Measurements from ENCODE around the gene VIL1. TPM values are rescaled to one million over a fixed set of nuclear protein-coding genes. Genes with fewer than 3 reads are reported as not detected.

VIL1 gene
- total and polyA plus RNA-seq, 2 of the 13 experiments (the other 11 are each of a cell fraction or from before 2014, with no cell fraction given) = 287 to 301 TPM

- Histone ChIP-seq H3K4me1 (ENCODE audit: insufficient read depth, low read length) (peaks cover 40% of the 10 kb centered on the region), H3K4me2 (ENCODE audit: low read depth, low read length) (no peak overlapping the region), H4K20me1 (ENCODE audit: insufficient read depth, low read length) (peaks cover 11% of the 10 kb centered on the region; the same call in 1 of the 2 replicates), H3K9ac (ENCODE audit: insufficient read depth, low read depth, low read length) (no peak overlapping the region), H3K27me3 (ENCODE audit: control insufficient read depth in 1 of 2, insufficient read depth in 2 of 2, low read length in 2 of 2) (no peaks in the 10 kb centered on the region; a peak in 1 of 5 replicates), H3K4me3 (replicated peaks in 1 of 3; ENCODE audit: insufficient read depth in 1 of 3, low read depth in 2 of 3, low read length in 3 of 3) (no peak overlapping the region), H3K9me3 (ENCODE audit: low read length) (no peaks in the 10 kb centered on the region), H3K79me2 (ENCODE audit: insufficient read depth, low read length) (peaks cover 30% of the 10 kb centered on the region), H3K36me3 (replicated peaks in 1 of 2; ENCODE audit: control insufficient read depth in 1 of 2, insufficient read depth in 2 of 2, low read length in 2 of 2) (peaks cover 28 to 48% of the 10 kb centered on the region in 2 experiments), H2AFZ (ENCODE audit: low read length) (no peak overlapping the region), H3K27ac (ENCODE audit: extremely low read length, insufficient read depth, low read length) (no peak overlapping the region)
- no peak for DNase-seq (ENCODE audit: low spot score)
- no peak for ATAC-seq
- in situ Hi-C loops (cut with HindIII; ENCODE audit: extremely low pct_ligation_motif_present, low pct_unique_long_range_greater_than_20kb) = no loop called here
- BruUV-seq (replicated peaks) = no TSS peak
- no peak for FAIRE-seq
- ChIA-PET POLR2A (no interaction called here), CTCF (ENCODE audit: low intra/inter-chr PET ratio, low total read pairs) (no interaction called here)
- TF ChIP-seq AGO2 (optimal IDR thresholded peaks at IDR 0.05; ENCODE audit: low read depth, low read length) = peak; percentile 74
- TF ChIP-seq DDIT3 (CRISPR knock-in tag; IDR thresholded peaks at IDR 0.05) = no peak
- TF ChIP-seq RBM39 (IDR thresholded peaks at IDR 0.05; ENCODE audit: low read depth, low read length, poor library complexity, severe bottlenecking) = peak; percentile 13
- TF ChIP-seq RBFOX2 (IDR thresholded peaks at IDR 0.05; ENCODE audit: low read depth, low read length) = peak; percentile 46
- TF ChIP-seq RFX3 (CRISPR knock-in tag; IDR thresholded peaks at IDR 0.05) = no peak
- 96% methylated on average over 7 of the region's 9 CpGs for WGBS (ENCODE audit: low lambda C conversion rate)
- intact Hi-C loops (cut with micrococcal nuclease; ENCODE audit: unreplicated experiment) = no loop called here
Measured at GRCh38 chr2:218423584-218423983, 4.7 kb downstream of the VIL1 start.

- Histone ChIP-seq H3K4me3 (replicated peaks in 1 of 3; ENCODE audit: insufficient read depth in 1 of 3, low read depth in 2 of 3, low read length in 3 of 3) (no peak overlapping the region), H3K27me3 (ENCODE audit: control insufficient read depth in 1 of 2, insufficient read depth in 2 of 2, low read length in 2 of 2) (no peaks in the 10 kb centered on the region), H2AFZ (ENCODE audit: low read length) (no peak overlapping the region), H3K9ac (ENCODE audit: insufficient read depth, low read depth, low read length) (no peak overlapping the region), H3K79me2 (ENCODE audit: insufficient read depth, low read length) (peaks cover 17% of the 10 kb centered on the region), H3K27ac (ENCODE audit: extremely low read length, insufficient read depth, low read length) (no peak overlapping the region), H3K4me2 (ENCODE audit: low read depth, low read length) (no peak overlapping the region), H3K4me1 (ENCODE audit: insufficient read depth, low read length) (peaks cover 27% of the 10 kb centered on the region), H3K36me3 (replicated peaks in 1 of 2; ENCODE audit: control insufficient read depth in 1 of 2, insufficient read depth in 2 of 2, low read length in 2 of 2) (peaks cover 45 to 67% of the 10 kb centered on the region in 2 experiments), H4K20me1 (ENCODE audit: insufficient read depth, low read length) (peaks cover 11% of the 10 kb centered on the region; the same call in 1 of the 2 replicates), H3K9me3 (ENCODE audit: low read length) (no peaks in the 10 kb centered on the region)
- WGBS (ENCODE audit: low lambda C conversion rate) = 96% methylated on average over 9 of the region's 10 CpGs
- BruUV-seq (replicated peaks) = no TSS peak
- TF ChIP-seq AGO2 (optimal IDR thresholded peaks at IDR 0.05; ENCODE audit: low read depth, low read length) (peak; percentile 76), RBFOX2 (IDR thresholded peaks at IDR 0.05; ENCODE audit: low read depth, low read length) (peak; percentile 56), ZNF644 (CRISPR knock-in tag; IDR thresholded peaks at IDR 0.05; ENCODE audit: low read depth) (no peak), ZNF687 (CRISPR knock-in tag; IDR thresholded peaks at IDR 0.05) (peak; percentile 18)
- DNase-seq (ENCODE audit: low spot score) (no peak), ATAC-seq (no peak), FAIRE-seq (no peak)
- in situ Hi-C loops (cut with HindIII; ENCODE audit: extremely low pct_ligation_motif_present, low pct_unique_long_range_greater_than_20kb) (no loop called here), intact Hi-C loops (cut with micrococcal nuclease; ENCODE audit: unreplicated experiment) (no loop called here)
- POLR2A ChIA-PET = interaction anchor here (1.4 kb wide), 2 partner anchors 17 to 19 kb away, joined by 3 to 4 read pairs; no protein-coding TSS in a partner anchor
- CTCF ChIA-PET (ENCODE audit: low intra/inter-chr PET ratio, low total read pairs) = interaction anchor here (0.7 kb wide), 1 partner anchor 1070 kb away, joined by 3 read pairs; a partner anchor contains a TSS
Measured at GRCh38 chr2:218425531-218425930, 6.6 kb downstream of the VIL1 start.

All from HepG2 (cell line).